WTC11 (cell line): ENCODE results near the gene PIGZ.

Experiments used
- CTCF ChIP-seq: fragments of 200-600 bp; IDR thresholded peaks from 2 replicates; pipeline ENCODE4 v1.8.0; 2022; ENCODE audit warnings: antibody characterized with exemption
- FOXK1 ChIP-seq: sonication (generic); formaldehyde crosslinking; IDR thresholded peaks from 2 replicates; pipeline ENCODE4 v1.8.0; 2022; ENCODE audit warnings: mild to moderate bottlenecking, moderate library complexity, missing genetic modification reagents
- FOXP4 ChIP-seq: sonication (generic); formaldehyde crosslinking; IDR thresholded peaks from 2 replicates; pipeline ENCODE4 v1.8.0; 2022; ENCODE audit warnings: mild to moderate bottlenecking, missing genetic modification reagents
- NFYB ChIP-seq: sonication (generic); formaldehyde crosslinking; conservative IDR thresholded peaks from 2 replicates; pipeline ENCODE4 v1.8.0; 2022; ENCODE audit warnings: low read depth, missing genetic modification reagents
- NR2C2 ChIP-seq: sonication (generic); formaldehyde crosslinking; IDR thresholded peaks from 2 replicates; pipeline ENCODE4 v1.8.0; 2022; ENCODE audit warnings: mild to moderate bottlenecking, missing genetic modification reagents
- RORB ChIP-seq: fragments of 250-450 bp; sonication (Bioruptor Pico); IDR thresholded peaks from 2 replicates; pipeline ENCODE4 v1.9.0; 2021; ENCODE audit warnings: mild to moderate bottlenecking
- ZNF281 ChIP-seq: sonication (generic); formaldehyde crosslinking; IDR thresholded peaks from 2 replicates; pipeline ENCODE4 v1.8.0; 2023; ENCODE audit warnings: mild to moderate bottlenecking, missing genetic modification reagents

- TF ChIP-seq CTCF (no peak), RORB (CRISPR knock-in tag) (no peak), NFYB (CRISPR knock-in tag) (no peak), NR2C2 (CRISPR knock-in tag) (no peak), FOXP4 (CRISPR knock-in tag) (no peak), ZNF281 (CRISPR knock-in tag) (no peak), FOXK1 (CRISPR knock-in tag) (no peak)
Measured at GRCh38 chr3:196970547-196971093, 2.0 kb upstream of the PIGZ start.
